Karpas-422 (cell line): ENCODE results near the gene STK38L. TPM values are rescaled to one million over a fixed set of nuclear protein-coding genes. Genes with fewer than 3 reads are reported as not detected.

Experiments used
- DNase-seq: peaks from one replicate; pipeline ENCODE4 v3.0.0-alpha.2; 2015
- H2AFZ ChIP-seq: fragments of 200-600 bp; sonication (generic); 2 replicates; pipeline ENCODE4 v1.6.1; 2014; ENCODE audit warnings: antibody characterized with exemption, low read length, mixed read lengths
- H3K27ac ChIP-seq: fragments of 200-600 bp; sonication (generic); 2 replicates; pipeline ENCODE4 v1.5.1; 2014; ENCODE audit warnings: mild to moderate bottlenecking, low read length, moderate library complexity
- H3K27me3 ChIP-seq: fragments of 200-600 bp; sonication (generic); 2 replicates; pipeline ENCODE4 v1.6.1; 2014; ENCODE audit warnings: low read length, mixed read lengths
- H3K36me3 ChIP-seq: fragments of 200-600 bp; sonication (generic); 2 replicates; pipeline ENCODE4 v1.6.1; 2014; ENCODE audit warnings: low read length, mixed read lengths; ENCODE audit not compliant: insufficient read depth
- H3K4me1 ChIP-seq: fragments of 200-600 bp; sonication (generic); 2 replicates; pipeline ENCODE4 v1.6.1; 2014; ENCODE audit warnings: mild to moderate bottlenecking, low read length, mixed read lengths
- H3K4me2 ChIP-seq: fragments of 200-600 bp; sonication (generic); 2 replicates; pipeline ENCODE4 v1.6.1; 2014; ENCODE audit warnings: low read length, low read depth, mild to moderate bottlenecking; ENCODE audit not compliant: poor library complexity, severe bottlenecking
- H3K4me3 ChIP-seq: fragments of 200-600 bp; sonication (generic); 2 replicates; pipeline ENCODE4 v1.5.1; 2014; ENCODE audit warnings: mild to moderate bottlenecking, antibody characterized with exemption, low read length, mixed read lengths
- H3K79me2 ChIP-seq: fragments of 200-600 bp; sonication (generic); 2 replicates; pipeline ENCODE4 v1.6.1; 2014; ENCODE audit warnings: mild to moderate bottlenecking, low read length, mixed read lengths
- H3K9ac ChIP-seq: fragments of 200-600 bp; sonication (generic); 2 replicates; pipeline ENCODE4 v1.6.0; 2014; ENCODE audit warnings: low read length
- H3K9me2 ChIP-seq: fragments of 200-600 bp; sonication (generic), shearing (Covaris generic); replicated peaks from 2 replicates; pipeline ENCODE4 v1.6.0; 2014; ENCODE audit warnings: mild to moderate bottlenecking, low read length, moderate library complexity; ENCODE audit not compliant: insufficient read depth
- H3K9me3 ChIP-seq: fragments of 300-700, 200-600 bp; sonication (generic); 2 replicates; pipeline ENCODE4 v1.6.1; 2014; ENCODE audit warnings: low read length, mixed read lengths
- H4K20me1 ChIP-seq: fragments of 200-600 bp; sonication (generic); 2 replicates; pipeline ENCODE4 v1.6.1; 2014; ENCODE audit warnings: mild to moderate bottlenecking, antibody characterized with exemption, low read length, low read depth; ENCODE audit not compliant: insufficient read depth
- total RNA-seq: library from RNA; depleted of rRNA; stranded (reverse); fragments of >200 nt; shearing (Covaris generic); gene quantifications from 2 replicates; pipeline ENCODE4 v1.2.3, GENCODE V29; 2014; ENCODE audit warnings: low replicate concordance

Gene STK38L
- total RNA-seq, 1 experiment from 2014 or later: 5.1 TPM

GRCh38 chr12:27343255-27344000 is 99.3 kb downstream of the STK38L start:
- Histone ChIP-seq H3K79me2 (no peaks in the 10 kb centered on the region), H3K9ac (no peak overlapping the region)

GRCh38 chr12:27344246-27344645 is 100.2 kb downstream of the STK38L start:
- Histone ChIP-seq H3K79me2 (no peaks in the 10 kb centered on the region), H2AFZ (no peak overlapping the region), H3K4me2 (no peak overlapping the region)

More at GRCh38 chr12:27343255-27344000, 99.3 kb downstream of the STK38L start:
- no peak overlapping the region for H3K4me3 ChIP-seq
- H3K4me2 ChIP-seq: no peak overlapping the region
- no peak for DNase-seq
- H3K27ac ChIP-seq: no peak overlapping the region
- H3K4me1 ChIP-seq: no peaks in the 10 kb centered on the region
- H3K36me3 ChIP-seq: no peaks in the 10 kb centered on the region
- no peaks in the 10 kb centered on the region for H4K20me1 ChIP-seq
- no peak overlapping the region for H2AFZ ChIP-seq
- H3K9me2 ChIP-seq: no peaks in the 10 kb centered on the region
- no peaks in the 10 kb centered on the region for H3K27me3 ChIP-seq
- no peaks in the 10 kb centered on the region for H3K9me3 ChIP-seq

DNA sequence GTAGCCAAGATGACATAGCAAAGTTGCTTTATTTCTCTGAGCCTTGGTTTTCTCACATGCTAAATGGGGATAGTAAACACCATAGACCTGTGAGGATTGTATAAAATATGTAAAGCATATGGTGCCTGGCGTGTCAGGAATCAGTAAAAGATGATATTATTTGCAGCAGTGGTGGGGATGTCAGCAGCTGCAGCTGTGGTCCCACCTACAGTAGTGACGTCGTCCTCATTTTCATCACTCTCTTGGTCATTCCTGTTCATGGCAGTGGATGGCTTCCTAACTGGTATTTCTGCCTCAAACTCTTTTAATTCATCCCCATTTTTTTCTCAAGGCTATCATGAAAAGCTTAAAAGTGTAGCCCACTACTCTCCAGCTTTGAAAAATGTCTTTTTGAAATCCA is 100.7 kb downstream of the STK38L start:
- no peak overlapping the region for H3K27ac ChIP-seq
- H3K9me2 ChIP-seq: no peaks in the 10 kb centered on the region
- no peak overlapping the region for H3K9ac ChIP-seq
- no peaks in the 10 kb centered on the region for H4K20me1 ChIP-seq
- H3K36me3 ChIP-seq: no peaks in the 10 kb centered on the region
- no peaks in the 10 kb centered on the region for H3K9me3 ChIP-seq
- H3K27me3 ChIP-seq: no peaks in the 10 kb centered on the region
- H2AFZ ChIP-seq: no peak overlapping the region
- no peaks in the 10 kb centered on the region for H3K4me1 ChIP-seq
- H3K79me2 ChIP-seq: no peaks in the 10 kb centered on the region
- no peak for DNase-seq
- H3K4me2 ChIP-seq: no peak overlapping the region
- H3K4me3 ChIP-seq: no peak overlapping the region

More at GRCh38 chr12:27344246-27344645, 100.2 kb downstream of the STK38L start:
- Histone ChIP-seq H3K9ac (no peak overlapping the region), H3K4me3 (no peak overlapping the region), H4K20me1 (no peaks in the 10 kb centered on the region), H3K27ac (no peak overlapping the region), H3K27me3 (no peaks in the 10 kb centered on the region), H3K9me2 (no peaks in the 10 kb centered on the region), H3K4me1 (no peaks in the 10 kb centered on the region), H3K36me3 (no peaks in the 10 kb centered on the region), H3K9me3 (no peaks in the 10 kb centered on the region)
- DNase-seq: no peak

DNA sequence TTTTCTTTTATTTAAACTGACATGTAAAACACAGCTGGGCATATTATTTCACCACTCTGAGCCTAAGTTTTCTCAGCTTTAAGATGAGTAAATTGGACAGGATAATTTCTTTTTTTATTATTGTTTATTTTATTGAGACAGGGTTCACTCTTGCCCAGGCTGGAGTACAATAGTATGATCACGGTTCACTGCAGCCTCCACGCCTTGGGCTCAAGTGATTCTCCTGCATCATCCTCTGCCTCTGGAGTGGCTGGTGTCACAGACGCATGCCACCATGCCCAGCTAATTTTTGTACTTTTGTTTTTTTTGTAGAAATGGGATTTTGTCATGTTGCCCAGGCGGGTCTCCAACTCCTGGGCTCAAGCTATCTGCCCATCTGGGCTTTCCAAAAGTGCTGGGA is 101.3 kb downstream of the STK38L start:
- Histone ChIP-seq H3K4me1 (no peaks in the 10 kb centered on the region), H3K9ac (no peak overlapping the region), H3K79me2 (no peaks in the 10 kb centered on the region), H4K20me1 (no peaks in the 10 kb centered on the region), H3K4me2 (no peak overlapping the region), H3K9me2 (no peaks in the 10 kb centered on the region), H3K9me3 (no peaks in the 10 kb centered on the region), H3K4me3 (no peak overlapping the region), H3K27me3 (no peaks in the 10 kb centered on the region), H3K36me3 (no peaks in the 10 kb centered on the region), H2AFZ (no peak overlapping the region), H3K27ac (no peak overlapping the region)
- DNase-seq: no peak

DNA sequence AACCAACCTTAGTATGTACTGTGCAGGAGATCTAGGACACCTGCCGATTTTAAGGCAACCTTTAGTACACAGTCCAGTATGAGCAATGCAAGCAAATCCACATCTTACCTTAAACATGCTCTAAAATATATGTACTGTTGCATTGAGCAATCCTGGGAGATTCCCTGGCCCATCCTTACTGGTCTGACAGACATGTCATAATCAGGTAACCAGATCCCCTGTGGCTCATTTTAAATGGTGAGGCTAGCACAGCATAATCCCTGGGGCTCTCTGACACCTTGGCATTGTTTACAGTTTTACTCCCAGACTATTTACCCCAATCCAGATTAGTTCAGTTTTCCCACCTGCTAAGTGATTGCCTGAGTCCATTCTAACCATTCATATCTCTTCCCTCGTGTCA is 103.7 kb downstream of the STK38L start:
- no peak overlapping the region for H3K4me3 ChIP-seq
- no peaks in the 10 kb centered on the region for H3K36me3 ChIP-seq
- H3K27me3 ChIP-seq: no peaks in the 10 kb centered on the region
- H3K4me2 ChIP-seq: no peak overlapping the region
- H3K79me2 ChIP-seq: no peaks in the 10 kb centered on the region
- no peak overlapping the region for H3K9ac ChIP-seq
- no peak overlapping the region for H3K27ac ChIP-seq
- no peaks in the 10 kb centered on the region for H4K20me1 ChIP-seq
- H2AFZ ChIP-seq: no peak overlapping the region
- H3K4me1 ChIP-seq: no peaks in the 10 kb centered on the region
- H3K9me3 ChIP-seq: no peaks in the 10 kb centered on the region
- no peak for DNase-seq
- no peaks in the 10 kb centered on the region for H3K9me2 ChIP-seq

- Histone ChIP-seq H3K27ac (no peak overlapping the region), H4K20me1 (no peaks in the 10 kb centered on the region), H3K9ac (no peak overlapping the region), H3K4me3 (no peak overlapping the region), H3K79me2 (no peaks in the 10 kb centered on the region), H3K9me3 (no peaks in the 10 kb centered on the region), H3K36me3 (no peaks in the 10 kb centered on the region), H3K27me3 (no peaks in the 10 kb centered on the region), H3K4me1 (no peaks in the 10 kb centered on the region), H3K9me2 (no peaks in the 10 kb centered on the region), H3K4me2 (no peak overlapping the region), H2AFZ (no peak overlapping the region)
- DNase-seq: no peak
These were observed 107.4 kb downstream of the STK38L start for GRCh38 chr12:27351476-27351875.

- no peaks in the 10 kb centered on the region for H3K36me3 ChIP-seq
- no peak overlapping the region for H3K4me2 ChIP-seq
- no peak overlapping the region for H3K9ac ChIP-seq
- H3K4me3 ChIP-seq: no peak overlapping the region
- H4K20me1 ChIP-seq: no peaks in the 10 kb centered on the region
- H3K79me2 ChIP-seq: no peaks in the 10 kb centered on the region
- H3K27ac ChIP-seq: no peak overlapping the region
- no peaks in the 10 kb centered on the region for H3K4me1 ChIP-seq
- no peak overlapping the region for H2AFZ ChIP-seq
- no peak for DNase-seq
- H3K9me3 ChIP-seq: no peaks in the 10 kb centered on the region
- no peaks in the 10 kb centered on the region for H3K9me2 ChIP-seq
- no peaks in the 10 kb centered on the region for H3K27me3 ChIP-seq
These were observed 111.4 kb downstream of the STK38L start for GRCh38 chr12:27355486-27355885.

DNA sequence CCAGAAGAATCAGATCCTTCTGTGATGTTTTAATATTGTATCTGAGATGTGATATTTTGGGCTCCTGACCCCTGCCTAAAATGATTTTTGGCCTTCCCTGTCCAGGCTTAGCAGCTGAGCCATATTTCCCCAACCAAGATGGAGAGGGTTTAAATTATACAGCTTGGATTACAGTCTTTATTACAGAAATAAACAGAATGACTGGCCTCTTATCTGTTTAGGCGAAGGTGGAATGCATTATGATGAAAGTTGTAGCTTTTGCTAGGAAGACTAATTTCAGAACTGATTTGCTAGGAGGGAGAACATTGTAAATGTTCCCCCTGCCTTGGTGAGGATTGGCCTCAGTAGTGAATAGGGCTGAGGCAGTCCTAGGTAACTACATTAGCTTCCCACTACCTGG is 111.9 kb downstream of the STK38L start:
- Histone ChIP-seq H4K20me1 (no peaks in the 10 kb centered on the region), H2AFZ (no peak overlapping the region), H3K4me2 (no peak overlapping the region), H3K4me1 (no peaks in the 10 kb centered on the region), H3K9me3 (no peaks in the 10 kb centered on the region), H3K79me2 (no peaks in the 10 kb centered on the region), H3K27ac (no peak overlapping the region), H3K9me2 (no peaks in the 10 kb centered on the region), H3K27me3 (no peaks in the 10 kb centered on the region), H3K9ac (no peak overlapping the region), H3K4me3 (no peak overlapping the region), H3K36me3 (no peaks in the 10 kb centered on the region)
- no peak for DNase-seq
